ENCODE results near the gene ST3GAL6.

ST3GAL6 gene

GRCh38 chr3:98807561-98807960 lies 44.4 kb downstream of the ST3GAL6 start:
- peaks cover 30 to 80% of the 10 kb centered on the region in 2 donors for H3K36me3 ChIP-seq (replicated peaks in 1 of 2; ENCODE audit: control insufficient read depth in 2 of 2, insufficient read depth in 2 of 2, low read length in 2 of 2)
- no peak overlapping the region for H3K4me3 ChIP-seq (ENCODE audit: low read length in 2 of 2)
- peaks cover 0 to 11% of the 10 kb centered on the region in 2 donors for H3K9me3 ChIP-seq (replicated peaks in 1 of 2; ENCODE audit: control insufficient read depth in 2 of 2, insufficient read depth in 1 of 2, low read depth in 1 of 2, low read length in 2 of 2)
- H4K91ac ChIP-seq (ENCODE audit: low read depth, low read length, poor library complexity) = no peak overlapping the region
- no peak overlapping the region for H3K9ac ChIP-seq (ENCODE audit: low read depth, low read length, poor library complexity)
- H2BK12ac ChIP-seq (ENCODE audit: low read length) = no peak overlapping the region
- no CpG with 5 or more reads among the region's 1 CpG for WGBS, 2 donors (ENCODE audit: extremely low coverage in 2 of 2, insufficient read length in 2 of 2, insufficient replicate concordance in 1 of 2)
- no peak overlapping the region for H2AK5ac ChIP-seq (ENCODE audit: low read depth, low read length)
- H3K79me1 ChIP-seq (ENCODE audit: low read depth, low read length) = no peaks in the 10 kb centered on the region
- no peak overlapping the region for H2BK5ac ChIP-seq (ENCODE audit: low read length)
- no peak overlapping the region for H3K14ac ChIP-seq (ENCODE audit: low read length)
- H3K4ac ChIP-seq (ENCODE audit: low read length) = no peak overlapping the region
- H2AFZ ChIP-seq (ENCODE audit: low read length) = no peak overlapping the region
- no peak overlapping the region for H4K8ac ChIP-seq (ENCODE audit: low read depth, low read length)
- H3K4me1 ChIP-seq (ENCODE audit: control insufficient read depth in 2 of 2, insufficient read depth in 1 of 2, low read depth in 1 of 2, low read length in 2 of 2) = no peaks in the 10 kb centered on the region
- H3K27ac ChIP-seq (replicated peaks; ENCODE audit: low read length) = no peak overlapping the region
- DNase-seq (ENCODE audit: low spot score) = no peak
- no peak overlapping the region for H3K23ac ChIP-seq (ENCODE audit: low read depth, low read length, poor library complexity)
- H3K18ac ChIP-seq (ENCODE audit: low read length) = no peak overlapping the region
- H2BK120ac ChIP-seq (ENCODE audit: low read depth, low read length) = no peak overlapping the region
- no peak overlapping the region for H3K4me2 ChIP-seq (ENCODE audit: insufficient read depth, low read length, poor library complexity, severe bottlenecking)
- H2BK15ac ChIP-seq (ENCODE audit: low read length) = no peak overlapping the region
- H3K27me3 ChIP-seq (ENCODE audit: control insufficient read depth in 3 of 3, insufficient read depth in 3 of 3, low read depth in 1 of 3, low read length in 3 of 3) = no peaks in the 10 kb centered on the region

GRCh38 chr3:98808071-98808470 lies 44.9 kb downstream of the ST3GAL6 start:
- Histone ChIP-seq H3K27me3 (ENCODE audit: control insufficient read depth in 3 of 3, insufficient read depth in 3 of 3, low read depth in 1 of 3, low read length in 3 of 3) (no peaks in the 10 kb centered on the region), H3K79me1 (ENCODE audit: low read depth, low read length) (no peaks in the 10 kb centered on the region), H3K18ac (ENCODE audit: low read length) (no peak overlapping the region), H2BK12ac (ENCODE audit: low read length) (no peak overlapping the region), H3K4me3 (ENCODE audit: low read length in 2 of 2) (no peak overlapping the region), H3K27ac (replicated peaks; ENCODE audit: low read length) (no peak overlapping the region), H2BK15ac (ENCODE audit: low read length) (no peak overlapping the region), H4K8ac (ENCODE audit: low read depth, low read length) (no peak overlapping the region), H2AFZ (ENCODE audit: low read length) (no peak overlapping the region), H3K9me3 (replicated peaks in 1 of 2; ENCODE audit: control insufficient read depth in 2 of 2, insufficient read depth in 1 of 2, low read depth in 1 of 2, low read length in 2 of 2) (peaks cover 0 to 11% of the 10 kb centered on the region in 2 donors), H4K91ac (ENCODE audit: low read depth, low read length, poor library complexity) (no peak overlapping the region), H2BK5ac (ENCODE audit: low read length) (no peak overlapping the region), H3K4me1 (ENCODE audit: control insufficient read depth in 2 of 2, insufficient read depth in 1 of 2, low read depth in 1 of 2, low read length in 2 of 2) (no peaks in the 10 kb centered on the region), H2BK120ac (ENCODE audit: low read depth, low read length) (no peak overlapping the region), H3K14ac (ENCODE audit: low read length) (no peak overlapping the region), H3K4ac (ENCODE audit: low read length) (no peak overlapping the region), H3K4me2 (ENCODE audit: insufficient read depth, low read length, poor library complexity, severe bottlenecking) (no peak overlapping the region), H3K36me3 (replicated peaks in 1 of 2; ENCODE audit: control insufficient read depth in 2 of 2, insufficient read depth in 2 of 2, low read length in 2 of 2) (peaks cover 30 to 84% of the 10 kb centered on the region in 2 donors), H3K9ac (ENCODE audit: low read depth, low read length, poor library complexity) (no peak overlapping the region), H2AK5ac (ENCODE audit: low read depth, low read length) (no peak overlapping the region), H3K23ac (ENCODE audit: low read depth, low read length, poor library complexity) (no peak overlapping the region)
- no peak for DNase-seq (ENCODE audit: low spot score)
- no CpG with 5 or more reads among the region's 2 CpGs for WGBS, 2 donors (ENCODE audit: extremely low coverage in 2 of 2, insufficient read length in 2 of 2, insufficient replicate concordance in 1 of 2)

GRCh38 chr3:98809557-98809956 lies 46.4 kb downstream of the ST3GAL6 start:
- Histone ChIP-seq H3K4me3 (ENCODE audit: low read length in 2 of 2) (no peak overlapping the region), H3K23ac (ENCODE audit: low read depth, low read length, poor library complexity) (no peak overlapping the region), H2AK5ac (ENCODE audit: low read depth, low read length) (no peak overlapping the region), H3K4me1 (ENCODE audit: control insufficient read depth in 2 of 2, insufficient read depth in 1 of 2, low read depth in 1 of 2, low read length in 2 of 2) (no peaks in the 10 kb centered on the region), H3K9ac (ENCODE audit: low read depth, low read length, poor library complexity) (no peak overlapping the region), H3K27ac (replicated peaks; ENCODE audit: low read length) (no peak overlapping the region), H3K79me1 (ENCODE audit: low read depth, low read length) (no peaks in the 10 kb centered on the region), H3K27me3 (ENCODE audit: control insufficient read depth in 3 of 3, insufficient read depth in 3 of 3, low read depth in 1 of 3, low read length in 3 of 3) (no peaks in the 10 kb centered on the region), H3K36me3 (replicated peaks in 1 of 2; ENCODE audit: control insufficient read depth in 2 of 2, insufficient read depth in 2 of 2, low read length in 2 of 2) (peaks cover 30 to 99% of the 10 kb centered on the region in 2 donors), H2BK120ac (ENCODE audit: low read depth, low read length) (no peak overlapping the region), H4K8ac (ENCODE audit: low read depth, low read length) (no peak overlapping the region), H3K4ac (ENCODE audit: low read length) (no peak overlapping the region), H2BK5ac (ENCODE audit: low read length) (no peak overlapping the region), H3K4me2 (ENCODE audit: insufficient read depth, low read length, poor library complexity, severe bottlenecking) (no peak overlapping the region), H4K91ac (ENCODE audit: low read depth, low read length, poor library complexity) (no peak overlapping the region), H2BK12ac (ENCODE audit: low read length) (no peak overlapping the region), H2BK15ac (ENCODE audit: low read length) (no peak overlapping the region), H3K9me3 (replicated peaks in 1 of 2; ENCODE audit: control insufficient read depth in 2 of 2, insufficient read depth in 1 of 2, low read depth in 1 of 2, low read length in 2 of 2) (peaks cover 0 to 11% of the 10 kb centered on the region in 2 donors), H3K18ac (ENCODE audit: low read length) (no peak overlapping the region), H3K14ac (ENCODE audit: low read length) (no peak overlapping the region), H2AFZ (ENCODE audit: low read length) (no peak overlapping the region)
- no CpG with 5 or more reads among the region's 3 CpGs for WGBS, 2 donors (ENCODE audit: extremely low coverage in 2 of 2, insufficient read length in 2 of 2, insufficient replicate concordance in 1 of 2)
- no peak for DNase-seq (ENCODE audit: low spot score)

GRCh38 chr3:98811048-98811447 lies 47.9 kb downstream of the ST3GAL6 start:
- no peak overlapping the region for H3K4ac ChIP-seq (ENCODE audit: low read length)
- H3K4me1 ChIP-seq (ENCODE audit: control insufficient read depth in 2 of 2, insufficient read depth in 1 of 2, low read depth in 1 of 2, low read length in 2 of 2) = no peaks in the 10 kb centered on the region
- no peak for DNase-seq (ENCODE audit: low spot score)
- no peak overlapping the region for H3K4me3 ChIP-seq (ENCODE audit: low read length in 2 of 2)
- no peaks in the 10 kb centered on the region for H3K27me3 ChIP-seq (ENCODE audit: control insufficient read depth in 3 of 3, insufficient read depth in 3 of 3, low read depth in 1 of 3, low read length in 3 of 3)
- no CpG with 5 or more reads among the region's 6 CpGs for WGBS, 2 donors (ENCODE audit: extremely low coverage in 2 of 2, insufficient read length in 2 of 2, insufficient replicate concordance in 1 of 2)
- no peak overlapping the region for H2BK15ac ChIP-seq (ENCODE audit: low read length)
- no peak overlapping the region for H3K9ac ChIP-seq (ENCODE audit: low read depth, low read length, poor library complexity)
- H3K14ac ChIP-seq (ENCODE audit: low read length) = no peak overlapping the region
- no peak overlapping the region for H4K91ac ChIP-seq (ENCODE audit: low read depth, low read length, poor library complexity)
- H2AK5ac ChIP-seq (ENCODE audit: low read depth, low read length) = no peak overlapping the region
- no peak overlapping the region for H4K8ac ChIP-seq (ENCODE audit: low read depth, low read length)
- H2BK120ac ChIP-seq (ENCODE audit: low read depth, low read length) = no peak overlapping the region
- no peaks in the 10 kb centered on the region for H3K9me3 ChIP-seq (replicated peaks in 1 of 2; ENCODE audit: control insufficient read depth in 2 of 2, insufficient read depth in 1 of 2, low read depth in 1 of 2, low read length in 2 of 2)
- H3K4me2 ChIP-seq (ENCODE audit: insufficient read depth, low read length, poor library complexity, severe bottlenecking) = no peak overlapping the region
- H3K79me1 ChIP-seq (ENCODE audit: low read depth, low read length) = no peaks in the 10 kb centered on the region
- no peak overlapping the region for H3K18ac ChIP-seq (ENCODE audit: low read length)
- no peak overlapping the region for H3K27ac ChIP-seq (replicated peaks; ENCODE audit: low read length)
- no peak overlapping the region for H2BK5ac ChIP-seq (ENCODE audit: low read length)
- no peak overlapping the region for H2BK12ac ChIP-seq (ENCODE audit: low read length)
- H3K23ac ChIP-seq (ENCODE audit: low read depth, low read length, poor library complexity) = no peak overlapping the region
- no peak overlapping the region for H2AFZ ChIP-seq (ENCODE audit: low read length)
- peaks cover 23 to 99% of the 10 kb centered on the region in 2 donors for H3K36me3 ChIP-seq (replicated peaks in 1 of 2; ENCODE audit: control insufficient read depth in 2 of 2, insufficient read depth in 2 of 2, low read length in 2 of 2)

All from neuronal stem cell (in vitro differentiated cells).